ENCODE data around the gene LYPD5. TPM values are rescaled to one million over a fixed set of nuclear protein-coding genes. Genes with fewer than 3 reads are reported as not detected.

Gene LYPD5
- polyA plus RNA-seq, 3 donors = 0.09 to 1.9 (median 0.22) TPM

Other genes with a start within 250 kb of the LYPD5 start
- 10 to 100 TPM; 13.6 to 18.6 (median 14.2) TPM for gene XRCC1, start 226.9 kb downstream of the LYPD5 start, polyA plus RNA-seq
- 10 to 100 TPM in 1 of 3 donors, 1 to 10 TPM in 2; 2.7 to 22.4 (median 9.6) TPM for gene PINLYP, start 226.6 kb downstream of the LYPD5 start, polyA plus RNA-seq
- 1 to 10 TPM; 2.5 to 4.3 (median 3.4) TPM for gene IRGQ, start 206.3 kb downstream of the LYPD5 start, polyA plus RNA-seq
- gene ZNF576, start 205.9 kb downstream of the LYPD5 start, polyA plus RNA-seq = 10 to 100 TPM; 10.4 to 15.4 (median 12.3) TPM
- under 1 TPM; 0.20 to 0.79 (median 0.22) TPM for gene SRRM5, start 190.4 kb downstream of the LYPD5 start, polyA plus RNA-seq
- 10 to 100 TPM; 19.9 to 28.6 (median 25.5) TPM for gene ZNF428, start 182.8 kb downstream of the LYPD5 start, polyA plus RNA-seq
- 1 to 10 TPM; 1.9 to 7.1 (median 4.2) TPM for gene CADM4, start 162.6 kb downstream of the LYPD5 start, polyA plus RNA-seq
- 10 to 100 TPM in 2 of 3 donors, 1 to 10 TPM in 1; 5.0 to 88.4 (median 35.5) TPM for gene PLAUR, start 132.3 kb downstream of the LYPD5 start, polyA plus RNA-seq
- not detected for gene IRGC, start 86.4 kb downstream of the LYPD5 start, polyA plus RNA-seq
- 10 to 100 TPM in 2 of 3 donors, 1 to 10 TPM in 1; 6.9 to 16.0 (median 10.5) TPM for gene SMG9, start 47.5 kb downstream of the LYPD5 start, polyA plus RNA-seq
- 1 to 10 TPM in 2 of 3 donors, under 1 TPM in 1; 0.55 to 3.4 (median 2.4) TPM for gene KCNN4, start 21.5 kb downstream of the LYPD5 start, polyA plus RNA-seq
- 1 to 10 TPM; 1.3 to 2.2 (median 1.6) TPM for gene ZNF283, start 24.9 kb upstream of the LYPD5 start, polyA plus RNA-seq
- 1 to 10 TPM in 2 of 3 donors, under 1 TPM in 1; 1.00 to 2.7 (median 1.1) TPM for gene ZNF404, start 81.5 kb upstream of the LYPD5 start, polyA plus RNA-seq
- gene ZNF45, start 132.8 kb upstream of the LYPD5 start, polyA plus RNA-seq = 1 to 10 TPM; 3.3 to 4.9 (median 3.4) TPM
- 1 to 10 TPM in 1 of 3 donors, under 1 TPM in 2; 0.67 to 2.6 (median 0.77) TPM for gene ZNF221, start 148.8 kb upstream of the LYPD5 start, polyA plus RNA-seq
- 1 to 10 TPM; 2.2 to 2.6 (median 2.3) TPM for gene ZNF155, start 181.7 kb upstream of the LYPD5 start, polyA plus RNA-seq
- gene ZNF230, start 200.5 kb upstream of the LYPD5 start, polyA plus RNA-seq = 1 to 10 TPM in 2 of 3 donors, under 1 TPM in 1; 0.91 to 2.4 (median 1.1) TPM
- gene ZNF222, start 222.9 kb upstream of the LYPD5 start, polyA plus RNA-seq = 1 to 10 TPM; 1.6 to 5.2 (median 1.9) TPM
- 1 to 10 TPM; 1.5 to 3.1 (median 1.8) TPM for gene ZNF223, start 249.6 kb upstream of the LYPD5 start, polyA plus RNA-seq

Data from adipose tissue (tissue), 3 donors.